OCI-LY1 (cell line): ENCODE data around the gene TLE4.
A peak's percentile ranks its signal among the peaks of the same experiment; 100 is the strongest.

Source experiments
- H2AFZ ChIP-seq: fragments of 200-600 bp; sonication (generic), shearing (Covaris generic); 2 replicates; pipeline ENCODE4 v1.6.0; 2014; ENCODE audit warnings: antibody characterized with exemption, mild to moderate bottlenecking, low read length
- H3F3A ChIP-seq: fragments of 200-600 bp; sonication (generic), shearing (Covaris generic); 2 replicates; pipeline ENCODE4 v1.6.0; 2014; ENCODE audit warnings: mild to moderate bottlenecking, antibody characterized with exemption, low read length, moderate library complexity; ENCODE audit not compliant: insufficient read depth
- H3K27ac ChIP-seq: fragments of 200-600 bp; sonication (generic); 2 replicates; pipeline ENCODE4 v1.5.1; 2014; ENCODE audit warnings: low read length, mixed run types, mild to moderate bottlenecking, low read depth; ENCODE audit not compliant: poor library complexity, severe bottlenecking
- H3K27me3 ChIP-seq: fragments of 200-600 bp; sonication (generic); 2 replicates; pipeline ENCODE4 v1.6.0; 2014; ENCODE audit warnings: antibody characterized with exemption, mild to moderate bottlenecking, low read length, moderate library complexity; ENCODE audit not compliant: insufficient read depth
- H3K36me3 ChIP-seq: fragments of 200-600 bp; sonication (generic); 2 replicates; pipeline ENCODE4 v1.6.1; 2014; ENCODE audit warnings: mild to moderate bottlenecking, antibody characterized with exemption, low read length, moderate library complexity, mixed read lengths; ENCODE audit not compliant: insufficient read depth
- H3K4me1 ChIP-seq: fragments of 200-600 bp; sonication (generic); 2 replicates; pipeline ENCODE4 v1.5.1; 2014; ENCODE audit warnings: mild to moderate bottlenecking, low read length, moderate library complexity; ENCODE audit not compliant: insufficient read depth, severe bottlenecking
- H3K4me2 ChIP-seq: fragments of 200-600 bp; sonication (generic), shearing (Covaris generic); 2 replicates; pipeline ENCODE4 v1.6.1; 2014; ENCODE audit warnings: low read length
- H3K4me3 ChIP-seq: fragments of 200-600 bp; sonication (generic); 2 replicates; pipeline ENCODE4 v1.5.1; 2014; ENCODE audit warnings: low read length, low read depth, mild to moderate bottlenecking, mixed read lengths; ENCODE audit not compliant: poor library complexity, severe bottlenecking
- H3K79me2 ChIP-seq: fragments of 200-600 bp; shearing (Covaris generic); 2 replicates; pipeline ENCODE4 v1.6.1; 2016; ENCODE audit warnings: mixed run types, low read length, mixed read lengths; ENCODE audit not compliant: insufficient read depth
- H3K9ac ChIP-seq: fragments of 200-600 bp; sonication (generic), shearing (Covaris generic); 2 replicates; pipeline ENCODE4 v1.6.1; 2014; ENCODE audit warnings: mild to moderate bottlenecking, low read length, mixed read lengths
- H3K9me2 ChIP-seq: fragments of 200-600 bp; sonication (generic), shearing (Covaris generic); 2 replicates; pipeline ENCODE4 v1.6.1; 2014; ENCODE audit warnings: low read depth, mild to moderate bottlenecking, low read length, mixed read lengths
- H3K9me3 ChIP-seq: fragments of 200-600 bp; shearing (Covaris generic); 2 replicates; pipeline ENCODE4 v1.6.1; 2014; ENCODE audit warnings: low read length, mixed read lengths
- H4K20me1 ChIP-seq: fragments of 200-600 bp; sonication (generic), shearing (Covaris generic); 2 replicates; pipeline ENCODE4 v1.6.0; 2016; ENCODE audit warnings: mild to moderate bottlenecking, low read length; ENCODE audit not compliant: insufficient read depth
- EZH2 ChIP-seq: fragments of 200-600 bp; sonication (generic), shearing (Covaris generic); IDR thresholded peaks from 2 replicates; pipeline ENCODE4 v1.8.0; 2017; ENCODE audit warnings: borderline replicate concordance, mixed run types, mild to moderate bottlenecking, antibody characterized with exemption, low read length, moderate library complexity, mixed read lengths
- TF ChIP-seq, protein P1 (sequence below): fragments of 200-600 bp; sonication (generic), shearing (Covaris generic); IDR thresholded peaks from 2 replicates; pipeline ENCODE4 v1.5.1; 2017; ENCODE audit warnings: mild to moderate bottlenecking, antibody characterized with exemption, low read length, moderate library complexity, mixed read lengths

TLE4 gene

DNA sequence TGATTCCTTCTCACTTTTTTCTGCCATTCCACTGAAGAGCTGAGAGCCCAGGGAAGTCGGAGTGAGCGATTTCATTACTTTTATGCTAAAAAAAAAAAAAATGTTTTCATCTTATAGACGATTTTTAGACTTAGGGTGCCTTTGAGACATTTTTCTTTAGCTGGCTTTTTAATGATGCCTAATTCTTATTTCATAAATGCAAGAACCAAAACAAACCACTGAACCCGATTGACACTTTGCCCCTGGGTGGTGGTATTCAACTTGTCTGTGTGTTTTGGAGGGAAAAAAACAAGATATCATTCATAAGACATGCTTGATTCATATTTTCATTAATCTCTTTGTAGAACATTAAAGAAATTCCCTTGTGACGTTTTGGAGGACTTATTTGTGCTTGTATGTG is 2.4 kb downstream of the TLE4 start:
- H3K4me2 ChIP-seq: peak overlapping the region; percentile 70
- no peaks in the 10 kb centered on the region for H3K9me2 ChIP-seq
- peaks cover 4% of the 10 kb centered on the region; the same call in 1 of the 2 replicates for H3F3A ChIP-seq
- no peaks in the 10 kb centered on the region for H3K27me3 ChIP-seq
- H3K4me1 ChIP-seq: peaks cover 24% of the 10 kb centered on the region
- peak overlapping the region; percentile 92 for H3K4me3 ChIP-seq
- H4K20me1 ChIP-seq: no peaks in the 10 kb centered on the region
- H3K9me3 ChIP-seq: no peaks in the 10 kb centered on the region
- H3K27ac ChIP-seq: no peak overlapping the region
- peak overlapping the region; percentile 69 for H3K9ac ChIP-seq
- H3K36me3 ChIP-seq: peaks cover 12% of the 10 kb centered on the region; the same call in 1 of the 2 replicates
- TF ChIP-seq EZH2: no peak
- TF ChIP-seq, protein P1, sequence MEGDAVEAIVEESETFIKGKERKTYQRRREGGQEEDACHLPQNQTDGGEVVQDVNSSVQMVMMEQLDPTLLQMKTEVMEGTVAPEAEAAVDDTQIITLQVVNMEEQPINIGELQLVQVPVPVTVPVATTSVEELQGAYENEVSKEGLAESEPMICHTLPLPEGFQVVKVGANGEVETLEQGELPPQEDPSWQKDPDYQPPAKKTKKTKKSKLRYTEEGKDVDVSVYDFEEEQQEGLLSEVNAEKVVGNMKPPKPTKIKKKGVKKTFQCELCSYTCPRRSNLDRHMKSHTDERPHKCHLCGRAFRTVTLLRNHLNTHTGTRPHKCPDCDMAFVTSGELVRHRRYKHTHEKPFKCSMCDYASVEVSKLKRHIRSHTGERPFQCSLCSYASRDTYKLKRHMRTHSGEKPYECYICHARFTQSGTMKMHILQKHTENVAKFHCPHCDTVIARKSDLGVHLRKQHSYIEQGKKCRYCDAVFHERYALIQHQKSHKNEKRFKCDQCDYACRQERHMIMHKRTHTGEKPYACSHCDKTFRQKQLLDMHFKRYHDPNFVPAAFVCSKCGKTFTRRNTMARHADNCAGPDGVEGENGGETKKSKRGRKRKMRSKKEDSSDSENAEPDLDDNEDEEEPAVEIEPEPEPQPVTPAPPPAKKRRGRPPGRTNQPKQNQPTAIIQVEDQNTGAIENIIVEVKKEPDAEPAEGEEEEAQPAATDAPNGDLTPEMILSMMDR: no peak
- H3K79me2 ChIP-seq: peaks cover 14% of the 10 kb centered on the region; the same call in 1 of the 2 replicates
- no peak overlapping the region for H2AFZ ChIP-seq

DNA sequence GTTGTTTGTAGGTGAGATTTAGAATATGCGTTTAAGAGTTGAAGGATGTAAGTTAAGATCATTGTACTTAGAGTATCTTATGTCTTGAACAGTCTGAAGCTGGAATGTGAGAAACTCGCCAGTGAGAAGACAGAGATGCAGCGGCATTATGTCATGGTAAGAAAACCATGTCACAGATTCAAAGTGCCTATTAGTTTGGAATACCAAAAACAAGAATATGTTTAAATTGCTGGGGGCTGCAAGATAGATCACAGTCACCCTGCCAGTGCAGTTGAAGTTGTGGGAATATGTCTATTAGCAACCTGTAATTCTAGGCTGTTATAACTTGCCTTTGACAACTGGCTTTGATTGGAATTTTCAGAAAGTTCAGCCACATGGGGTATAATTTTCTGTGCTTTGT is 3.0 kb downstream of the TLE4 start:
- Histone ChIP-seq H4K20me1 (no peaks in the 10 kb centered on the region), H3K36me3 (peaks cover 12% of the 10 kb centered on the region; the same call in 1 of the 2 replicates), H3K4me1 (peaks cover 24% of the 10 kb centered on the region), H3K79me2 (peaks cover 14% of the 10 kb centered on the region; the same call in 1 of the 2 replicates), H3K4me2 (peak overlapping the region; percentile 70), H3K27ac (no peak overlapping the region), H2AFZ (no peak overlapping the region), H3F3A (peaks cover 4% of the 10 kb centered on the region; the same call in 1 of the 2 replicates), H3K9me2 (no peaks in the 10 kb centered on the region), H3K9ac (no peak overlapping the region), H3K27me3 (no peaks in the 10 kb centered on the region), H3K4me3 (peak overlapping the region; percentile 92), H3K9me3 (no peaks in the 10 kb centered on the region)
- TF ChIP-seq, protein P1: no peak
- TF ChIP-seq EZH2: no peak

DNA sequence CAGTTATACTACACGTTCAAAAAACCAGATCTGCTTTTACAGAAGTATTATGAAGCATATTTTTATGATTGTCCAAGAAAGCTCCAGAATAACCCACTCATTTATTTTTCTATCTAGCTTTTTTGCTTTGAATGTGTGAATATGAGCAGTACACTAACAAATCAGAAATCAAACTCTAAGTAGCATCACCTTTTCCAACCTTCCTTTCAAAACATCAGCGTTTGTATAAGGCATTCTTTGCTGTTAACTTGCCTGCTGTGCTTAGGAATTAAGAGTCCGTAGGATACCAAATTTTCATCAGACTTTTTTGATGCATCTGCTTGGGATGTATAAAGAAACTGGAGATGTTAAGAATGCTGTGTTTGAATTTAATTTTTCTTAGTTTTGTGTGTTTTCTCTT is 3.8 kb downstream of the TLE4 start:
- Histone ChIP-seq H3K27me3 (no peaks in the 10 kb centered on the region), H3K27ac (no peak overlapping the region), H4K20me1 (no peaks in the 10 kb centered on the region), H3K4me3 (no peak overlapping the region), H3F3A (peaks cover 4% of the 10 kb centered on the region; the same call in 1 of the 2 replicates), H3K9me3 (no peaks in the 10 kb centered on the region), H3K9ac (no peak overlapping the region), H2AFZ (no peak overlapping the region), H3K4me2 (no peak overlapping the region), H3K9me2 (no peaks in the 10 kb centered on the region), H3K4me1 (peaks cover 16% of the 10 kb centered on the region), H3K36me3 (peaks cover 12% of the 10 kb centered on the region; the same call in 1 of the 2 replicates), H3K79me2 (peaks cover 14% of the 10 kb centered on the region; the same call in 1 of the 2 replicates)
- no peak for TF ChIP-seq EZH2
- TF ChIP-seq, protein P1: no peak
